GM19328 (cell line): ENCODE data around the gene PRICKLE1.
A peak's percentile ranks its signal among the peaks of the same experiment; 100 is the strongest.

Experiments used
- ATAC-seq: cut with Tn5 transposase; IDR thresholded peaks from one replicate; pipeline ENCODE4 v1.9.1; 2021; ENCODE audit warnings: mild to moderate bottlenecking, moderate library complexity; ENCODE audit not compliant: unreplicated experiment

Gene PRICKLE1

GRCh38 chr12:42588524-42589464 is 752 bp downstream of the PRICKLE1 start:
- ATAC-seq = peak; percentile 13

GRCh38 chr12:42587601-42588523 is 1.7 kb downstream of the PRICKLE1 start:
- ATAC-seq = no peak

- no peak for ATAC-seq
Measured at GRCh38 chr12:42586268-42586667, 3.3 kb downstream of the PRICKLE1 start.

GRCh38 chr12:42585841-42586216 is 3.7 kb downstream of the PRICKLE1 start:
- ATAC-seq = no peak

GRCh38 chr12:42585154-42585840 is 4.2 kb downstream of the PRICKLE1 start:
- no peak for ATAC-seq

GRCh38 chr12:42584651-42585111 is 4.9 kb downstream of the PRICKLE1 start:
- no peak for ATAC-seq

GRCh38 chr12:42583016-42583415 is 6.5 kb downstream of the PRICKLE1 start:
- ATAC-seq = no peak

GRCh38 chr12:42582498-42582897 is 7.0 kb downstream of the PRICKLE1 start:
- ATAC-seq = no peak

- no peak for ATAC-seq
Measured at GRCh38 chr12:42582050-42582449, 7.5 kb downstream of the PRICKLE1 start.

- no peak for ATAC-seq
Measured at GRCh38 chr12:42576374-42576773, 13.2 kb downstream of the PRICKLE1 start.

- no peak for ATAC-seq
Measured at GRCh38 chr12:42575717-42576116, 13.8 kb downstream of the PRICKLE1 start.

- ATAC-seq = no peak
Measured at GRCh38 chr12:42574851-42575266, 14.7 kb downstream of the PRICKLE1 start.

GRCh38 chr12:42571327-42572009 is 18.1 kb downstream of the PRICKLE1 start:
- ATAC-seq = no peak

GRCh38 chr12:42570076-42570475 is 19.5 kb downstream of the PRICKLE1 start:
- ATAC-seq = no peak

- peak; percentile 51 for ATAC-seq
Measured at GRCh38 chr12:42568952-42569915, 20.3 kb downstream of the PRICKLE1 start.

- ATAC-seq = no peak
Measured at GRCh38 chr12:42565633-42566032, 23.9 kb downstream of the PRICKLE1 start.

- ATAC-seq = no peak
Measured at GRCh38 chr12:42564996-42565395, 24.6 kb downstream of the PRICKLE1 start.

GRCh38 chr12:42564556-42564955 is 25.0 kb downstream of the PRICKLE1 start:
- ATAC-seq = no peak

GRCh38 chr12:42560977-42561376 is 28.6 kb downstream of the PRICKLE1 start:
- no peak for ATAC-seq
